H7 (cell line): ENCODE data around the gene TSPAN32. TPM values are rescaled to one million over a fixed set of nuclear protein-coding genes. Genes with fewer than 3 reads are reported as not detected.
"Not testable (repeated sequence)": the region's sequence is repeated elsewhere in the genome, so short reads cannot be mapped to it uniquely, and the experiment has no call there.

ENCODE experiments used
- DNase-seq: peaks from one replicate; pipeline ENCODE4 v3.0.0; 2012
- H3K27me3 ChIP-seq: 2 replicates; pipeline ENCODE4 v1.6.0; 2011; ENCODE audit warnings: mild to moderate bottlenecking, low read length; ENCODE audit not compliant: control insufficient read depth, insufficient read depth
- H3K36me3 ChIP-seq: replicated peaks from 2 replicates; pipeline ENCODE4 v1.5.1; 2011; ENCODE audit warnings: low read length; ENCODE audit not compliant: control insufficient read depth, insufficient read depth
- H3K4me3 ChIP-seq: 2 replicates; pipeline ENCODE4 v1.5.1; 2011; ENCODE audit warnings: low read depth, mild to moderate bottlenecking, control low read depth, low read length, moderate library complexity; ENCODE audit not compliant: insufficient read depth
- total RNA-seq: library from RNA; depleted of rRNA; stranded (reverse); fragments of >200 nt; shearing (Covaris generic); gene quantifications from 2 replicates; pipeline ENCODE4 v1.2.3, GENCODE V29; 2014

TSPAN32 gene
- total RNA-seq, 1 experiment from 2014 or later, result not detected

DNA sequence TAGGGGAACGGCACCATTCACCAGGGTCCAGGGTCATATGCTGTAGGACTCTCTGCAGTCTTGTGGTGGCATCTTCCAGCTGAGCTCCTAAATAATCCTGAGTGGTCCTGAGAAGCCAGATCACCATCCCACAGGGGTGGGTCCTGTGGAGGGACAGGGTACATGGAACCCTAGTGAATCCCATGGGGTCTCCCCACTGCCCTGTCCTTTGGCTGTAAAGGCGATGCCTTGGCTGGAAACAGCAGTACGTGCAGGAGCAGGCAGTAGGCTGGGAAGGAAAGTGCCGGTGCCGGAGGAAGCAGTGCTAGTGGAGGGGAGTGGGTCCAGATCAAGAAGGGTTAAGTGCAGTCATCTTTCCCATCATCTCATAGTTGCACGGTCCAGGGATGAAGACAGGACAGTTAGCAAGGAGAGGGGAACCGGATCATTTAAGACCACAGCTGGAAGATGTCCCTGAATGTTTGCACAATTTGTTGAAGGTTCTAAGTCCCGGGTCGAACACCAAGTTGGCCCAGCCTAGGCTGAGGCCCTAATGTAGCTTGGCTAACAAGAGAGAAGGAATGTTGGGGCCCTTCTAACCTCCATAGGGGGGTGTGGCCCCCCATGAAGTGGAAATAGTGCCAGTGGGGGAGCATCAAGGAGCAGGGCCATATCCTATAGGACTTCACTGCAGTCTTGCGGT lies 18.1 kb downstream of the TSPAN32 start:
- H3K27me3 ChIP-seq, result no peaks in the 10 kb centered on the region
- no peak overlapping the region for H3K4me3 ChIP-seq
- DNase-seq, result no peak
- H3K36me3 ChIP-seq, result no peaks in the 10 kb centered on the region

- DNase-seq, result no peak
- Histone ChIP-seq H3K36me3 (no peaks in the 10 kb centered on the region), H3K27me3 (no peaks in the 10 kb centered on the region), H3K4me3 (no peak overlapping the region)
These were observed 18.9 kb downstream of the TSPAN32 start for GRCh38 chr11:2320568-2321310.

- Histone ChIP-seq H3K27me3 (no peaks in the 10 kb centered on the region), H3K4me3 (no peak overlapping the region), H3K36me3 (no peaks in the 10 kb centered on the region)
- no peak for DNase-seq
These were observed 19.5 kb downstream of the TSPAN32 start for GRCh38 chr11:2321311-2321683.

- no peaks in the 10 kb centered on the region for H3K27me3 ChIP-seq
- no peak for DNase-seq
- no peaks in the 10 kb centered on the region for H3K36me3 ChIP-seq
- no peak overlapping the region for H3K4me3 ChIP-seq
These were observed 23.3 kb downstream of the TSPAN32 start for GRCh38 chr11:2325123-2325522.

DNA sequence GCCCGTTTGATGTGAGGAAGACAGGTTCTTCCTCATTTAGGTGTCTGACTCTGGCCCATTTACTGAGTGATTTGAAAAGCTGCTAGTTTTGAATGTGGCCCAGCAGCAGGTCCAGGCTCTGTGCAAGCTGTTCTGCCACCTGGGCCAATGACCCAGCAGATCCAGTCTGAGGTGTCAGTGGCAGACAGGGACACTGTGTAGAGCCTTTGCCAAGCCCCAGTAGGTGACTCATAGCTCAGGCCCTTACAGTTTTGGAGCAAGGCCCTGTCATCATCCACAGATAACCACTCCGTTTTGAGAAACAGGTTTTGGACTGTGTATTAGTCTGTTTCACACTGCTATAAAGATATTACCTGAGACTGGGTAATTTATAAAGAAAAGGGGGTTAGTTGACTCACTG lies 23.9 kb downstream of the TSPAN32 start:
- no peaks in the 10 kb centered on the region; the same call in 1 of the 2 replicates for H3K27me3 ChIP-seq
- no peak overlapping the region for H3K4me3 ChIP-seq
- no peaks in the 10 kb centered on the region for H3K36me3 ChIP-seq
- no peak for DNase-seq

- no peaks in the 10 kb centered on the region for H3K36me3 ChIP-seq
- no peaks in the 10 kb centered on the region; the same call in 1 of the 2 replicates for H3K27me3 ChIP-seq
- no peak for DNase-seq
- no peak overlapping the region for H3K4me3 ChIP-seq
These were observed 25.2 kb downstream of the TSPAN32 start for GRCh38 chr11:2327032-2327431.

- H3K27me3 ChIP-seq, result no peaks in the 10 kb centered on the region; the same call in 1 of the 2 replicates
- no peak overlapping the region for H3K4me3 ChIP-seq
- no peaks in the 10 kb centered on the region for H3K36me3 ChIP-seq
- no peak for DNase-seq
These were observed 26.2 kb downstream of the TSPAN32 start for GRCh38 chr11:2328021-2328420.

GRCh38 chr11:2328656-2329354 lies 27.0 kb downstream of the TSPAN32 start:
- Histone ChIP-seq H3K4me3 (no peak overlapping the region), H3K27me3 (no peaks in the 10 kb centered on the region; the same call in 1 of the 2 replicates), H3K36me3 (no peaks in the 10 kb centered on the region)
- no peak for DNase-seq

- no peak overlapping the region for H3K4me3 ChIP-seq
- DNase-seq, result no peak
- no peaks in the 10 kb centered on the region; the same call in 1 of the 2 replicates for H3K27me3 ChIP-seq
- H3K36me3 ChIP-seq, result no peaks in the 10 kb centered on the region
These were observed 27.7 kb downstream of the TSPAN32 start for GRCh38 chr11:2329551-2329950.

DNA sequence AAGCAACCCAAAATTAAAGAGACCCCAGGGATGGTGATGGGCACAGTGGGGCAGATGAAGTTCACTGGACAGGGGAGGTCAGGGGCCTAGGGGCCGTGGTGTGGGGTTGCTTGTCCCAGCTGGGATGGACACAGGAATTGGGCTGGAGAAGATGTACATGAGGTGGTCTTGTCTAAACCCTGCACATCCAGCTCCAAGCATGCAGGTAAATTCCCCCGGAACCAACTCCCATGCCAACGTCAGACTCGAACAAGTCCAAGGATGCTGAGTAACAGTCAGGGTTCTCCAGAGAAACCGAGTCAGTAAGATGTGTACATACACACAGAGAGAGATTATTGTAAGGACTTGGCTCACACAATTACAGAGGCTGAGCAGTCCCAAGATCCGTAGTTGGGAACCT lies 28.9 kb downstream of the TSPAN32 start:
- H3K36me3 ChIP-seq, result no peaks in the 10 kb centered on the region
- no peak for DNase-seq
- no peaks in the 10 kb centered on the region; the same call in 1 of the 2 replicates for H3K27me3 ChIP-seq
- no peak overlapping the region for H3K4me3 ChIP-seq

DNA sequence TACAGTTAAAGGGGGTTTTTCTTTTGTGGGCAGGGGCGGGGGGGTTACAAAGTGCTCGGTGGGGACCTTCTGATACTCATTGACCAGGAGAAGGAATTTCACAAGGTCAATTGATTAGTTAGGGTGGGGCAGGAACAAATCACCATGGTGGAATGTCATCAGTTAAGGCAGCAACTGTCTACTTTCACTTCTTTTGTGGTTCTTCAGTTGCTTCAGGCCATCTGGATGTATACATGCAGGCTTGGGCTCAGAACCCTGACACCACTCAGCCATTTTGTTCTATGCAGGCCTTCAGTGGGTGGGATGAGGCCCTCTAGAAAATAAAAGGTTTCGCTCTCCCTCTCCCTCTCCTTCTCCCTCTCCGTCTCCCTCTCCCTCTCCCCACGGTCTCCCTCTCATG lies 29.6 kb downstream of the TSPAN32 start:
- DNase-seq, result no peak
- Histone ChIP-seq H3K4me3 (no peak overlapping the region), H3K36me3 (no peaks in the 10 kb centered on the region), H3K27me3 (no peaks in the 10 kb centered on the region; the same call in 1 of the 2 replicates)

DNA sequence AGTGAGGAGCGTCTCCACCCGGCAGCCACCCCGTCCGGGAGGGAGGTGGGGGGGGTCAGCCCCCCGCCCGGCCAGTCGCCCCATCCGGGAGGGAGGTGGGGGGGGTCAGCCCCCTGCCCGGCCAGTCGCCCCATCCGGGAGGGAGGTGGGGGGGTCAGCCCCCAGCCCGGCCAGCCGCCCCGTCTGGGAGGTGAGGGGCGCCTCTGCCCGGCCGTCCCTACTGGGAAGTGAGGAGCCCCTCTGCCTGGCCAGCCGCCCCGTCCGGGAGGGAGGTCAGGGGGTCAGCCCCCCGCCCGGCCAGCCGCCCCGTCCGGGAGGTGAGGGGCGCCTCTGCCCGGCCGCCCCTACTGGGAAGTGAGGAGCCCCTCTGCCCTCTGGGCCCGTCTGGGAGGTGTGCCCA lies 30.8 kb downstream of the TSPAN32 start:
- H3K36me3 ChIP-seq, DNase-seq, H3K27me3 ChIP-seq, H3K4me3 ChIP-seq: not testable (repeated sequence)

GRCh38 chr11:2333486-2334205 lies 31.8 kb downstream of the TSPAN32 start:
- not testable (repeated sequence) for H3K36me3 ChIP-seq, H3K27me3 ChIP-seq, H3K4me3 ChIP-seq, DNase-seq

DNA sequence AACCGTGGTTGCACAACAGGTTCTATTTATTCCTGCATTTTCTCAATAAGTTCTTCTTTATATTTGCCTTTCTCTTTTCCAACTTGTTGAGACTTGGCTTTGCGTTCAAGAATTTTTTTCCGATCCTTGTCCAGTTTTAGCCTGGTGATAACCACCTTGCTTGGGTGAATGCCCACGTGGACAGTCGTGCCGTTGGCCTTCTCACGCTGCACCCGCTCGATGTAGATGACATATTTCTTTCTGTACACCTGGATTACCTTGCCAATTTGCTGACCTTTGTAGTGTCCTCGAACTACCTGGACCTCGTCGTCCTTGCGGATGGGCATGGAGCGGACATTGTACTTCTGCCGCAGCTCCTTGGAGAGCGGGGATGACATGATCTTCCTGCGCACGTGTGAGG lies 33.5 kb downstream of the TSPAN32 start:
- not testable (repeated sequence) for DNase-seq, H3K36me3 ChIP-seq, H3K27me3 ChIP-seq, H3K4me3 ChIP-seq
